Nephron progenitor cell (in vitro differentiated cells): ENCODE results near the gene FUT3.

Experiments used
- DNase-seq: peaks from one replicate; pipeline ENCODE4 v3.0.0; 2021
- H3K27ac Mint-ChIP-seq: 2 replicates; pipeline ENCODE4 v1.8.0; 2021; ENCODE audit warnings: mild to moderate bottlenecking, moderate library complexity, mixed read lengths
- H3K27me3 Mint-ChIP-seq: 2 replicates; pipeline ENCODE4 v1.8.0; 2021; ENCODE audit warnings: mild to moderate bottlenecking, low read depth, mixed read lengths; ENCODE audit not compliant: poor library complexity
- H3K36me3 Mint-ChIP-seq: 2 replicates; pipeline ENCODE4 v1.8.0; 2021; ENCODE audit warnings: low read depth, mixed read lengths
- H3K4me1 Mint-ChIP-seq: 2 replicates; pipeline ENCODE4 v1.8.0; 2021; ENCODE audit warnings: mixed read lengths
- H3K4me3 Mint-ChIP-seq: 2 replicates; pipeline ENCODE4 v1.8.0; 2021; ENCODE audit warnings: mild to moderate bottlenecking, moderate library complexity, mixed read lengths
- H3K9me3 Mint-ChIP-seq: 2 replicates; pipeline ENCODE4 v1.8.0; 2021; ENCODE audit warnings: mild to moderate bottlenecking, moderate library complexity, mixed read lengths
- CTCF ChIP-seq: fragments of 200-600 bp; sonication (generic); IDR thresholded peaks from 2 replicates; pipeline ENCODE4 v1.5.0; 2021; ENCODE audit warnings: antibody characterized with exemption

FUT3 gene

GRCh38 chr19:5804516-5805461 lies 46.5 kb downstream of the FUT3 start, which contains the start of gene NRTN:
Gene NRTN (plus strand): TSS chr19:5805067. CDS start chr19:5824166, 19,099 bp downstream.
- peak; percentile 63 for DNase-seq
- no peaks in the 10 kb centered on the region for H3K9me3 Mint-ChIP-seq
- peaks cover 21% of the 10 kb centered on the region for H3K27me3 Mint-ChIP-seq
- peak within 1 kb of the TSS; percentile 77 for H3K4me3 Mint-ChIP-seq
- no peaks in the 10 kb centered on the region for H3K36me3 Mint-ChIP-seq
- no peak within 1 kb of the TSS for H3K27ac Mint-ChIP-seq
- no peak for TF ChIP-seq CTCF
- peaks cover 45% of the 10 kb centered on the region for H3K4me1 Mint-ChIP-seq

- H3K4me3 Mint-ChIP-seq, result peak overlapping the region; percentile 77
- peaks cover 53% of the 10 kb centered on the region for H3K4me1 Mint-ChIP-seq
- peak; percentile 99 for DNase-seq
- H3K27ac Mint-ChIP-seq, result no peak overlapping the region
- peaks cover 27% of the 10 kb centered on the region for H3K27me3 Mint-ChIP-seq
- peak; percentile 95 for TF ChIP-seq CTCF
- no peaks in the 10 kb centered on the region for H3K9me3 Mint-ChIP-seq
- H3K36me3 Mint-ChIP-seq, result no peaks in the 10 kb centered on the region
Measured at GRCh38 chr19:5803752-5804515, 47.3 kb downstream of the FUT3 start.

GRCh38 chr19:5803441-5803751 lies 47.9 kb downstream of the FUT3 start:
- Mint-ChIP-seq H3K4me3 (peak overlapping the region; percentile 56), H3K4me1 (peaks cover 56% of the 10 kb centered on the region), H3K27me3 (peaks cover 28% of the 10 kb centered on the region), H3K27ac (no peak overlapping the region), H3K36me3 (no peaks in the 10 kb centered on the region), H3K9me3 (no peaks in the 10 kb centered on the region)
- no peak for TF ChIP-seq CTCF
- no peak for DNase-seq

- H3K9me3 Mint-ChIP-seq, result no peaks in the 10 kb centered on the region
- no peak for TF ChIP-seq CTCF
- peaks cover 28% of the 10 kb centered on the region for H3K27me3 Mint-ChIP-seq
- no peak overlapping the region for H3K27ac Mint-ChIP-seq
- peaks cover 50% of the 10 kb centered on the region for H3K4me1 Mint-ChIP-seq
- H3K36me3 Mint-ChIP-seq, result no peaks in the 10 kb centered on the region
- peak; percentile 88 for DNase-seq
- peak overlapping the region; percentile 66 for H3K4me3 Mint-ChIP-seq
Measured at GRCh38 chr19:5801796-5802619, 49.2 kb downstream of the FUT3 start.

- Mint-ChIP-seq H3K27me3 (peaks cover 26% of the 10 kb centered on the region), H3K36me3 (no peaks in the 10 kb centered on the region), H3K4me1 (peaks cover 37% of the 10 kb centered on the region), H3K9me3 (no peaks in the 10 kb centered on the region), H3K4me3 (no peak overlapping the region), H3K27ac (no peak overlapping the region)
- TF ChIP-seq CTCF, result no peak
- no peak for DNase-seq
Measured at GRCh38 chr19:5800361-5801270, 50.6 kb downstream of the FUT3 start.
